WERI-Rb-1 (cell line): ENCODE data around the gene MASP1.

Experiments used
- DNase-seq: peaks from one replicate; pipeline ENCODE4 v3.0.0-alpha.2; 2020
- H3K27ac ChIP-seq: fragments of 250-450 bp; sonication (Bioruptor Pico); 2 replicates; pipeline ENCODE4 v1.5.1; 2020; ENCODE audit warnings: mild to moderate bottlenecking, moderate library complexity
- H3K27me3 ChIP-seq: fragments of 250-450 bp; sonication (Bioruptor Pico); 2 replicates; pipeline ENCODE4 v1.5.1; 2021; ENCODE audit warnings: mild to moderate bottlenecking, low read depth, moderate library complexity; ENCODE audit not compliant: insufficient read depth, severe bottlenecking
- H3K36me3 ChIP-seq: fragments of 250-450 bp; sonication (Bioruptor Pico); 2 replicates; pipeline ENCODE4 v1.5.1; 2020; ENCODE audit warnings: mild to moderate bottlenecking, moderate library complexity
- H3K4me3 ChIP-seq: 2 replicates; pipeline ENCODE4 v1.5.1; 2011; ENCODE audit warnings: low read depth, mild to moderate bottlenecking, control low read depth, low read length
- H3K9me3 ChIP-seq: fragments of 250-450 bp; sonication (Bioruptor Pico); 2 replicates; pipeline ENCODE4 v1.5.1; 2021; ENCODE audit warnings: mild to moderate bottlenecking, moderate library complexity; ENCODE audit not compliant: severe bottlenecking
- CTCF ChIP-seq: IDR thresholded peaks from 2 replicates; pipeline ENCODE4 v1.5.1; 2011; ENCODE audit warnings: low read depth, mild to moderate bottlenecking, control low read depth, inconsistent platforms, low read length

MASP1 gene

GRCh38 chr3:187287256-187287655 lies 4.3 kb downstream of the MASP1 start:
- Histone ChIP-seq H3K9me3 (no peaks in the 10 kb centered on the region), H3K4me3 (no peak overlapping the region), H3K36me3 (no peaks in the 10 kb centered on the region), H3K27me3 (peaks cover 42% of the 10 kb centered on the region), H3K27ac (no peak overlapping the region)
- no peak for TF ChIP-seq CTCF
- no peak for DNase-seq

GRCh38 chr3:187286467-187287059 lies 5.0 kb downstream of the MASP1 start:
- H3K27ac ChIP-seq, result no peak overlapping the region
- DNase-seq, result no peak

GRCh38 chr3:187281191-187281714 lies 10.3 kb downstream of the MASP1 start:
- H3K27ac ChIP-seq, result no peak overlapping the region
- H3K27me3 ChIP-seq, result peaks cover 23% of the 10 kb centered on the region
- no peaks in the 10 kb centered on the region for H3K36me3 ChIP-seq
- H3K9me3 ChIP-seq, result no peaks in the 10 kb centered on the region
- no peak overlapping the region for H3K4me3 ChIP-seq
- no peak for TF ChIP-seq CTCF
- DNase-seq, result no peak

More at GRCh38 chr3:187286467-187287059, 5.0 kb downstream of the MASP1 start:
- Histone ChIP-seq H3K27me3 (peaks cover 41% of the 10 kb centered on the region), H3K4me3 (no peak overlapping the region), H3K9me3 (no peaks in the 10 kb centered on the region), H3K36me3 (no peaks in the 10 kb centered on the region)
- TF ChIP-seq CTCF, result no peak

- Histone ChIP-seq H3K9me3 (no peaks in the 10 kb centered on the region), H3K27ac (no peak overlapping the region), H3K27me3 (peaks cover 23% of the 10 kb centered on the region), H3K36me3 (no peaks in the 10 kb centered on the region), H3K4me3 (no peak overlapping the region)
- no peak for TF ChIP-seq CTCF
- DNase-seq, result no peak
Observed at GRCh38 chr3:187280644-187281043, 10.9 kb downstream of the MASP1 start.

GRCh38 chr3:187277129-187277462 lies 14.4 kb downstream of the MASP1 start:
- no peak overlapping the region for H3K27ac ChIP-seq
- peaks cover 8% of the 10 kb centered on the region for H3K27me3 ChIP-seq
- DNase-seq, result no peak
- H3K4me3 ChIP-seq, result no peak overlapping the region
- no peaks in the 10 kb centered on the region for H3K36me3 ChIP-seq
- no peak for TF ChIP-seq CTCF
- no peaks in the 10 kb centered on the region for H3K9me3 ChIP-seq
